B cell (primary cell): ENCODE results near the gene MRTO4. TPM values are rescaled to one million over a fixed set of nuclear protein-coding genes. Genes with fewer than 3 reads are reported as not detected.

Experiments used
- ATAC-seq: fragments of 200-7000 bp; cut with Tn5 transposase; one replicate; pipeline ENCODE4 v1.10.0; 2021; ENCODE audit warnings: low read depth, mild to moderate bottlenecking, moderate number of reproducible peaks, moderate library complexity
- CTCF ChIA-PET: fragments of 350-600 bp; sonication (Branson Sonifier 250); formaldehyde crosslinking; loops from one replicate; lab custom pipeline; 2021; ENCODE audit warnings: antibody characterized with exemption, inconsistent platforms; lab: Charles Lee
- POLR2A ChIA-PET: fragments of 350-600 bp; sonication (Branson Sonifier 250); formaldehyde crosslinking; loops from one replicate; lab custom pipeline; 2021; ENCODE audit warnings: antibody characterized with exemption; lab: Charles Lee
- DNase-seq: peaks from one replicate; pipeline ENCODE4 v3.0.0; 2013
- H2AFZ ChIP-seq: 2 replicates; pipeline ENCODE4 v1.6.1; 2012; ENCODE audit warnings: mild to moderate bottlenecking, low read depth, low read length; ENCODE audit not compliant: insufficient read depth, poor library complexity, severe bottlenecking
- H3K27ac ChIP-seq, 2 donors: 1 replicate in 1 of 2; 2 replicates in 1 of 2; pipeline ENCODE4 v1.5.1; 2012 to 2013; ENCODE audit warnings: low read length in 2 of 2, mild to moderate bottlenecking in 2 of 2, moderate library complexity in 1 of 2
- H3K27me3 ChIP-seq, 4 experiments: fragments of 200-600 bp in 1 of 4; sonication (generic) in 1 of 4; replicated peaks in 1 of 4; 1 replicate in 2 of 4; 2 replicates in 2 of 4; pipeline versions ENCODE4 v1.6.1 to v1.7.0; 2013 to 2016; ENCODE audit warnings: low read length in 3 of 4, mild to moderate bottlenecking in 2 of 4, mixed read lengths in 1 of 4, moderate library complexity in 1 of 4; ENCODE audit not compliant: insufficient read depth in 4 of 4, control insufficient read depth in 3 of 4; ENCODE audit errors: control extremely low read depth in 1 of 4
- H3K36me3 ChIP-seq, 2 experiments: replicated peaks in 1 of 2; 1 replicate in 1 of 2; 2 replicates in 1 of 2; pipeline versions ENCODE4 v1.6.1 to v1.7.1; 2013; ENCODE audit warnings: low read length in 1 of 2; ENCODE audit not compliant: insufficient read depth in 2 of 2, control insufficient read depth in 1 of 2; ENCODE audit errors: control extremely low read depth in 1 of 2, extremely low read depth in 1 of 2
- H3K4me1 ChIP-seq, 2 donors: fragments of 200-600 bp in 1 of 2; sonication (generic) in 1 of 2; 1 replicate in 1 of 2; 2 replicates in 1 of 2; pipeline versions ENCODE4 v1.5.1 to v1.6.1; 2013 to 2017; ENCODE audit warnings: low read length in 2 of 2; ENCODE audit not compliant: control insufficient read depth in 2 of 2, insufficient read depth in 2 of 2
- H3K4me2 ChIP-seq: replicated peaks from 2 replicates; pipeline ENCODE3; 2012; ENCODE audit warnings: mild to moderate bottlenecking, low read depth, low read length; ENCODE audit not compliant: poor library complexity, severe bottlenecking
- H3K4me3 ChIP-seq, 5 experiments: fragments of 200-600 bp in 1 of 5; sonication (generic) in 1 of 5; 1 replicate in 3 of 5; 2 replicates in 2 of 5; pipeline versions ENCODE4 v1.5.1 to v1.7.0; 2011 to 2016; ENCODE audit warnings: low read length in 4 of 5, mild to moderate bottlenecking in 4 of 5, low read depth in 2 of 5, control low read depth in 1 of 5, moderate library complexity in 1 of 5; ENCODE audit not compliant: insufficient read depth in 1 of 5; ENCODE audit errors: control extremely low read depth in 1 of 5, extremely low read depth in 1 of 5
- H3K79me2 ChIP-seq: fragments of 200-600 bp; sonication (generic); one replicate; pipeline ENCODE4 v1.6.0; 2016; ENCODE audit warnings: low read length; ENCODE audit not compliant: control insufficient read depth, insufficient read depth
- H3K9ac ChIP-seq: fragments of 200-600 bp; sonication (generic); 2 replicates; pipeline ENCODE4 v1.6.1; 2017; ENCODE audit warnings: mild to moderate bottlenecking, low read length, moderate library complexity
- H3K9me3 ChIP-seq, 3 donors: one replicate each; pipeline versions ENCODE4 v1.6.1 to v1.7.1; 2013; ENCODE audit warnings: low read length in 2 of 3; ENCODE audit not compliant: control insufficient read depth in 2 of 3, insufficient read depth in 1 of 3; ENCODE audit errors: control extremely low read depth in 1 of 3
- H4K20me1 ChIP-seq: 2 replicates; pipeline ENCODE4 v1.6.0; 2012; ENCODE audit warnings: mild to moderate bottlenecking, low read length; ENCODE audit not compliant: insufficient read depth, control insufficient read depth, poor library complexity, severe bottlenecking
- H3K27ac Mint-ChIP-seq: one replicate; pipeline ENCODE4 v1.8.0; 2021; ENCODE audit warnings: mixed read lengths
- H3K27me3 Mint-ChIP-seq: one replicate; pipeline ENCODE4 v1.8.0; 2021; ENCODE audit warnings: mixed read lengths
- H3K4me1 Mint-ChIP-seq: one replicate; pipeline ENCODE4 v1.8.0; 2021; ENCODE audit warnings: mixed read lengths
- H3K4me3 Mint-ChIP-seq: one replicate; pipeline ENCODE4 v1.8.0; 2021; ENCODE audit warnings: mixed read lengths
- H3K9me3 Mint-ChIP-seq: one replicate; pipeline ENCODE4 v1.8.0; 2022; ENCODE audit warnings: mixed read lengths; ENCODE audit not compliant: insufficient read depth
- EZH2 ChIP-seq: IDR thresholded peaks from 2 replicates; pipeline ENCODE4 v1.6.1; 2012; ENCODE audit warnings: borderline replicate concordance, low read depth, mild to moderate bottlenecking, moderate library complexity, low read length; ENCODE audit not compliant: insufficient read depth, poor library complexity, severe bottlenecking
- WGBS: methylation state at CpG from one replicate; pipeline ENCODE4 v1.1.5; 2013; ENCODE audit warnings: missing lambda C conversion rate; ENCODE audit not compliant: insufficient coverage; 5-methylcytosine and 5-hydroxymethylcytosine counted together
- intact Hi-C: fragments of 100-400 bp; cut with micrococcal nuclease; formaldehyde crosslinking; loops from one replicate; pipeline ENCODE4 v1.10.0; 2022
- polyA plus RNA-seq: library from polyadenylated mRNA; depleted of rRNA; stranded (reverse); fragments of >200 nt; gene quantifications from 2 replicates; pipeline ENCODE4 v1.2.3, GENCODE V29; 2012
- total RNA-seq, 2 donors: library from RNA; stranded (reverse); fragments of 120-200 nt in 1 of 2; gene quantifications; 1 replicate in 1 of 2; 2 replicates in 1 of 2; pipeline versions ENCODE4 v1.2.3 to v1.2.4, GENCODE V29; 2013 to 2022
- TF ChIP-seq, protein P1 (sequence below): fragments of 200-600 bp; IDR thresholded peaks from one replicate; pipeline ENCODE4 v1.8.0; 2022; ENCODE audit warnings: antibody characterized with exemption, mild to moderate bottlenecking

The MRTO4 gene
- total and polyA plus RNA-seq, 2 donors (not counting 1 experiment from before 2014, with no cell fraction given), result 10.6 to 28.1 TPM

DNA sequence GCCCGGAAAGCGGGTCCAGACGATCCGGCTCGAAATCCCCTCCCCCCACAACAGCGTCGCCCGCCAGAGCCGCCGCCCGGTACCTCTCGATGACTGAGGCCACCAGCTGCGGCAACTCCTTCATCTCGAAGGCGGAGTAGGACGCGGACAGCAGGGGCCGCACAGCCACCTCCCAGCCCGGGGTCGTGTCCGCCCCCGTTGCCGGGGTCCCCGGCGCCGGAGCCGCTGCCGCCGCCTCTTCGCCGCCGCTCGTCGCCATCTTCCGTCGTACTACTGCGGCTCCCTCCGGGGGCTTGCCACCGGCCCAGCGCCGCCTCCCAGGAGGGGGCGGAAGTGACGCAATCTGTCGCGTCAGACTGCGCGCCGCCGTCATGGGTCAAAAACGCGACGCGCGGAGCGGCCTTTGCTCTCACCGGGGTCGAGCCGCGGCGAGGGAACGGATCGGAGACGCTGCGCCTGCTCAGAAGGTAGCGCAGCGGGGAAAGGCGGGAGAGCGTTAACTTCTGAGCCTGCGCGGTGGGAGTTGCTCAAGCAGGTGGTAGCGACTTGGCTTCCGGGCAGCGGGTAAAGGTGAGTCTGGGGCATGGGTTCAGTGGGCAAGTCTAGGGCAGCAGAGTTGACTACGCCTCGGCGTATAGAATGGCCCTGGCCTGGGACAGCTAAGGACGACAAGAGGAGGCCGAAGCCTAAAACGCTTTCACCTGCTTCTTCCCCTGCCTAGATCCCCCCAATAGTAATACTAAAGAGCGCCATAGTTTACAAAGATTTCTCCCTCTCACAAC lies 41.4 kb upstream of the MRTO4 start, which contains the start of gene UBR4:
UBR4 (minus strand) TSS at position 277 of the 782 bp plus-strand sequence; CDS start at position 259, 18 bp downstream.
- DNase-seq, result peak; percentile 98
- peak within 1 kb of the TSS; percentile 79 for H2AFZ ChIP-seq
- H3K9me3 Mint-ChIP-seq, result no peaks in the 10 kb centered on the region
- no peaks in the 10 kb centered on the region for H3K27me3 ChIP-seq
- peak within 1 kb of the TSS; percentile 79 for H3K4me2 ChIP-seq
- ATAC-seq, result peak; percentile 87
- peaks cover 80% of the 10 kb centered on the region for H3K79me2 ChIP-seq
- peaks cover 40% of the 10 kb centered on the region for H4K20me1 ChIP-seq
- H3K9ac ChIP-seq, result peak within 1 kb of the TSS; percentile 88
- H3K36me3 ChIP-seq, result peaks cover 2 to 13% of the 10 kb centered on the region in 2 experiments
- ChIA-PET POLR2A (interaction anchor here (2.2 kb wide), 1 partner anchor 42 kb away, joined by 9 read pairs; the partner anchor contains the start of genes EMC1 and MRTO4), CTCF (interaction anchor here (1.2 kb wide), 1 partner anchor 11 kb away, joined by 4 read pairs; no protein-coding TSS in a partner anchor)
- H3K27me3 Mint-ChIP-seq, result no peaks in the 10 kb centered on the region
- peaks cover 58% of the 10 kb centered on the region for H3K4me1 Mint-ChIP-seq
- intact Hi-C loops, result loop anchor here (1.0 kb wide), 5 partner anchors 31 to 386 kb away; partner anchors contain the start of genes AKR7A2, CAPZB, EMC1 and MRTO4
- peak within 1 kb of the TSS; percentile 94 for H3K27ac Mint-ChIP-seq
- peaks cover 32 to 37% of the 10 kb centered on the region in 2 donors for H3K4me1 ChIP-seq
- H3K4me3 ChIP-seq, result peak within 1 kb of the TSS; percentile 79 to 93 (median 88)
- peak within 1 kb of the TSS; percentile 89 to 94 for H3K27ac ChIP-seq
- under 1% methylated on average over 79 of the region's 80 CpGs for WGBS
- TF ChIP-seq, protein P1, sequence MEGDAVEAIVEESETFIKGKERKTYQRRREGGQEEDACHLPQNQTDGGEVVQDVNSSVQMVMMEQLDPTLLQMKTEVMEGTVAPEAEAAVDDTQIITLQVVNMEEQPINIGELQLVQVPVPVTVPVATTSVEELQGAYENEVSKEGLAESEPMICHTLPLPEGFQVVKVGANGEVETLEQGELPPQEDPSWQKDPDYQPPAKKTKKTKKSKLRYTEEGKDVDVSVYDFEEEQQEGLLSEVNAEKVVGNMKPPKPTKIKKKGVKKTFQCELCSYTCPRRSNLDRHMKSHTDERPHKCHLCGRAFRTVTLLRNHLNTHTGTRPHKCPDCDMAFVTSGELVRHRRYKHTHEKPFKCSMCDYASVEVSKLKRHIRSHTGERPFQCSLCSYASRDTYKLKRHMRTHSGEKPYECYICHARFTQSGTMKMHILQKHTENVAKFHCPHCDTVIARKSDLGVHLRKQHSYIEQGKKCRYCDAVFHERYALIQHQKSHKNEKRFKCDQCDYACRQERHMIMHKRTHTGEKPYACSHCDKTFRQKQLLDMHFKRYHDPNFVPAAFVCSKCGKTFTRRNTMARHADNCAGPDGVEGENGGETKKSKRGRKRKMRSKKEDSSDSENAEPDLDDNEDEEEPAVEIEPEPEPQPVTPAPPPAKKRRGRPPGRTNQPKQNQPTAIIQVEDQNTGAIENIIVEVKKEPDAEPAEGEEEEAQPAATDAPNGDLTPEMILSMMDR, result no peak
- TF ChIP-seq EZH2, result no peak
- no peaks in the 10 kb centered on the region for H3K9me3 ChIP-seq
- H3K4me3 Mint-ChIP-seq, result peak within 1 kb of the TSS; percentile 93
